BLaER1 (cell line): ENCODE results near the gene B4GALT3.
"Not testable (repeated sequence)": the region's sequence is repeated elsewhere in the genome, so short reads cannot be mapped to it uniquely, and the experiment has no call there.

Experiments used
- H3K27ac ChIP-seq: shearing (Covaris generic); formaldehyde crosslinking; 2 replicates; pipeline ENCODE4 v1.8.1; 2022
- H3K27me3 ChIP-seq: shearing (Covaris generic); formaldehyde crosslinking; 2 replicates; pipeline ENCODE4 v1.8.1; 2022
- H3K36me3 ChIP-seq: shearing (Covaris generic); formaldehyde crosslinking; 2 replicates; pipeline ENCODE4 v1.8.1; 2022
- H3K4me1 ChIP-seq: shearing (Covaris generic); formaldehyde crosslinking; 2 replicates; pipeline ENCODE4 v1.8.1; 2022
- H3K4me2 ChIP-seq: shearing (Covaris generic); formaldehyde crosslinking; 2 replicates; pipeline ENCODE4 v1.8.1; 2022
- H3K4me3 ChIP-seq: shearing (Covaris generic); formaldehyde crosslinking; 2 replicates; pipeline ENCODE4 v1.8.1; 2022
- H3K9ac ChIP-seq: shearing (Covaris generic); formaldehyde crosslinking; 2 replicates; pipeline ENCODE4 v1.8.1; 2022
- H3K9me3 ChIP-seq: shearing (Covaris generic); formaldehyde crosslinking; 2 replicates; pipeline ENCODE4 v1.8.1; 2022
- H4K20me1 ChIP-seq: shearing (Covaris generic); formaldehyde crosslinking; 2 replicates; pipeline ENCODE4 v1.8.1; 2022
- Cebpa-rat ChIP-seq: shearing (Covaris generic); IDR thresholded peaks from 2 replicates; pipeline ENCODE4 v1.8.1; 2022

The B4GALT3 gene

GRCh38 chr1:161177112-161177935 lies at the start of gene B4GALT3:
Gene B4GALT3, minus strand, starts transcription at chr1:161177507. Its CDS starts 1,447 bp downstream, at chr1:161176060.
- Histone ChIP-seq H3K27ac (peak within 1 kb of the TSS; percentile 86), H3K9me3 (no peaks in the 10 kb centered on the region), H3K4me1 (peaks cover 62% of the 10 kb centered on the region), H3K4me3 (peak within 1 kb of the TSS; percentile 82), H3K9ac (peak within 1 kb of the TSS; percentile 88), H3K4me2 (peak within 1 kb of the TSS; percentile 98), H3K36me3 (peaks cover 39% of the 10 kb centered on the region), H4K20me1 (peaks cover 18% of the 10 kb centered on the region; the same call in 1 of the 2 replicates), H3K27me3 (no peaks in the 10 kb centered on the region)
- TF ChIP-seq Cebpa-rat: no peak

- Histone ChIP-seq H3K9ac (peak overlapping the region; percentile 80), H3K27ac (peak overlapping the region; percentile 73)
These were observed 49.5 kb upstream of the B4GALT3 start for GRCh38 chr1:161226759-161227158.

GRCh38 chr1:161226320-161226711 lies 49.0 kb upstream of the B4GALT3 start:
- Histone ChIP-seq H3K9me3 (no peaks in the 10 kb centered on the region), H3K4me2 (peak overlapping the region; percentile 95), H3K9ac (peak overlapping the region; percentile 80), H3K27ac (peak overlapping the region; percentile 73), H3K4me3 (peak overlapping the region; percentile 78), H3K4me1 (peaks cover 27% of the 10 kb centered on the region), H3K36me3 (peaks cover 31% of the 10 kb centered on the region), H4K20me1 (no peaks in the 10 kb centered on the region), H3K27me3 (peaks cover 7% of the 10 kb centered on the region)
- no peak for TF ChIP-seq Cebpa-rat

More at GRCh38 chr1:161226759-161227158, 49.5 kb upstream of the B4GALT3 start:
- H4K20me1 ChIP-seq: no peaks in the 10 kb centered on the region
- peaks cover 6% of the 10 kb centered on the region for H3K27me3 ChIP-seq
- H3K4me2 ChIP-seq: peak overlapping the region; percentile 95
- H3K36me3 ChIP-seq: peaks cover 31% of the 10 kb centered on the region
- H3K9me3 ChIP-seq: no peaks in the 10 kb centered on the region
- H3K4me3 ChIP-seq: peak overlapping the region; percentile 78
- H3K4me1 ChIP-seq: peaks cover 27% of the 10 kb centered on the region
- TF ChIP-seq Cebpa-rat: no peak

- peaks cover 7% of the 10 kb centered on the region for H3K27me3 ChIP-seq
- peak within 1 kb of the TSS; percentile 95 for H3K4me2 ChIP-seq
- peak within 1 kb of the TSS; percentile 78 for H3K4me3 ChIP-seq
- TF ChIP-seq Cebpa-rat: no peak
- no peaks in the 10 kb centered on the region for H4K20me1 ChIP-seq
- peak within 1 kb of the TSS; percentile 73 for H3K27ac ChIP-seq
- H3K9me3 ChIP-seq: no peaks in the 10 kb centered on the region
- peaks cover 27% of the 10 kb centered on the region for H3K4me1 ChIP-seq
- H3K9ac ChIP-seq: peak within 1 kb of the TSS; percentile 80
- peaks cover 27% of the 10 kb centered on the region for H3K36me3 ChIP-seq
These were observed 48.4 kb upstream of the B4GALT3 start, which contains the start of gene TOMM40L for GRCh38 chr1:161225534-161226319. Gene TOMM40L, plus strand, starts transcription at chr1:161226060. Its CDS starts 430 bp downstream, at chr1:161226490.

GRCh38 chr1:161225178-161225533 lies 47.8 kb upstream of the B4GALT3 start:
- TF ChIP-seq Cebpa-rat: no peak
- Histone ChIP-seq H3K27me3 (peaks cover 13% of the 10 kb centered on the region), H3K9ac (no peak overlapping the region), H3K4me1 (peaks cover 27% of the 10 kb centered on the region), H3K36me3 (peaks cover 21% of the 10 kb centered on the region), H3K4me3 (no peak overlapping the region), H3K9me3 (no peaks in the 10 kb centered on the region), H3K27ac (no peak overlapping the region), H4K20me1 (no peaks in the 10 kb centered on the region), H3K4me2 (peak overlapping the region; percentile 50)

GRCh38 chr1:161224695-161225087 lies 47.4 kb upstream of the B4GALT3 start:
- not testable (repeated sequence) for H3K4me3 ChIP-seq, H3K27ac ChIP-seq
- H3K4me2 ChIP-seq: peak overlapping the region; percentile 50; the same call in 1 of the 2 replicates

GRCh38 chr1:161223805-161224694 lies 46.7 kb upstream of the B4GALT3 start:
- Histone ChIP-seq H3K4me2 (no peak overlapping the region), H3K4me3 (no peak overlapping the region), H3K4me1 (peaks cover 28% of the 10 kb centered on the region), H4K20me1 (no peaks in the 10 kb centered on the region; the same call in 1 of the 2 replicates), H3K36me3 (peaks cover 10% of the 10 kb centered on the region), H3K9ac (no peak overlapping the region), H3K27ac (no peak overlapping the region), H3K9me3 (no peaks in the 10 kb centered on the region), H3K27me3 (peaks cover 24% of the 10 kb centered on the region)
- TF ChIP-seq Cebpa-rat: no peak

More at GRCh38 chr1:161224695-161225087, 47.4 kb upstream of the B4GALT3 start:
- peaks cover 17% of the 10 kb centered on the region for H3K27me3 ChIP-seq
- peaks cover 27% of the 10 kb centered on the region for H3K4me1 ChIP-seq
- H4K20me1 ChIP-seq, H3K9me3 ChIP-seq, H3K9ac ChIP-seq: not testable (repeated sequence)
- peaks cover 17% of the 10 kb centered on the region for H3K36me3 ChIP-seq

- no peak for TF ChIP-seq Cebpa-rat
- peaks cover 36% of the 10 kb centered on the region for H3K27me3 ChIP-seq
- H3K4me1 ChIP-seq: peaks cover 36% of the 10 kb centered on the region
- H3K36me3 ChIP-seq: no peaks in the 10 kb centered on the region
- H3K4me2 ChIP-seq: no peak overlapping the region
- no peak overlapping the region for H3K27ac ChIP-seq
- H3K9me3 ChIP-seq: no peaks in the 10 kb centered on the region
- H3K9ac ChIP-seq: no peak overlapping the region
- no peak overlapping the region for H3K4me3 ChIP-seq
- H4K20me1 ChIP-seq: peaks cover 11% of the 10 kb centered on the region
These were observed 45.1 kb upstream of the B4GALT3 start for GRCh38 chr1:161222175-161223019.
